Fibroblast of skin of left quadriceps (primary cell): ENCODE data around the gene GINS3.
"Not testable (repeated sequence)": the region's sequence is repeated elsewhere in the genome, so short reads cannot be mapped to it uniquely, and the experiment has no call there.

Source experiments
- DNase-seq, 2 experiments: peaks; one replicate each; pipeline ENCODE4 v3.0.0-alpha.2; 2013; ENCODE audit warnings: low read depth in 2 of 2

GINS3 gene

GRCh38 chr16:58389724-58390123, 2.5 kb upstream of the GINS3 start:
- no peak for DNase-seq

GRCh38 chr16:58393138-58393504, 850 bp downstream of the GINS3 start:
- no peak for DNase-seq

- not testable (repeated sequence) for DNase-seq
Measured at GRCh38 chr16:58396897-58397296, 4.6 kb downstream of the GINS3 start.

- DNase-seq: no peak
Measured at GRCh38 chr16:58399718-58400633, 7.7 kb downstream of the GINS3 start.

GRCh38 chr16:58401305-58401704, 9.0 kb downstream of the GINS3 start:
- not testable (repeated sequence) for DNase-seq

GRCh38 chr16:58402796-58403195, 10.5 kb downstream of the GINS3 start:
- no peak for DNase-seq

- DNase-seq: no peak
Measured at GRCh38 chr16:58409316-58409973, 17.2 kb downstream of the GINS3 start.

- no peak for DNase-seq
Measured at GRCh38 chr16:58411336-58411735, 19.1 kb downstream of the GINS3 start.

GRCh38 chr16:58411736-58412614, 19.7 kb downstream of the GINS3 start:
- no peak for DNase-seq

GRCh38 chr16:58412615-58412970, 20.3 kb downstream of the GINS3 start:
- not testable (repeated sequence) for DNase-seq

GRCh38 chr16:58413359-58413758, 21.1 kb downstream of the GINS3 start:
- no peak for DNase-seq

GRCh38 chr16:58415003-58415402, 22.7 kb downstream of the GINS3 start:
- no peak for DNase-seq

GRCh38 chr16:58415961-58416360, 23.7 kb downstream of the GINS3 start:
- DNase-seq: not testable (repeated sequence)

GRCh38 chr16:58417035-58417434, 24.8 kb downstream of the GINS3 start:
- no peak for DNase-seq

GRCh38 chr16:58417600-58417999, 25.3 kb downstream of the GINS3 start:
- no peak for DNase-seq

GRCh38 chr16:58418026-58418425, 25.8 kb downstream of the GINS3 start:
- DNase-seq: no peak

GRCh38 chr16:58418601-58419000, 26.3 kb downstream of the GINS3 start:
- DNase-seq: no peak

- no peak for DNase-seq
Measured at GRCh38 chr16:58419241-58419990, 27.1 kb downstream of the GINS3 start.

GRCh38 chr16:58421059-58421458, 28.8 kb downstream of the GINS3 start:
- DNase-seq: no peak

- no peak for DNase-seq
Measured at GRCh38 chr16:58421529-58421928, 29.3 kb downstream of the GINS3 start.

- no peak for DNase-seq
Measured at GRCh38 chr16:58422809-58423208, 30.5 kb downstream of the GINS3 start.
